Activated CD4-positive, alpha-beta T cell treated with anti-CD3 and anti-CD28 coated beads for 48 hours (primary cell): ENCODE results near the gene CCNYL1.
"Not testable (repeated sequence)": the region's sequence is repeated elsewhere in the genome, so short reads cannot be mapped to it uniquely, and the experiment has no call there.

Source experiments
- DNase-seq: peaks from one replicate; pipeline ENCODE4 v3.0.0-alpha.2; 2020

CCNYL1 gene

DNA sequence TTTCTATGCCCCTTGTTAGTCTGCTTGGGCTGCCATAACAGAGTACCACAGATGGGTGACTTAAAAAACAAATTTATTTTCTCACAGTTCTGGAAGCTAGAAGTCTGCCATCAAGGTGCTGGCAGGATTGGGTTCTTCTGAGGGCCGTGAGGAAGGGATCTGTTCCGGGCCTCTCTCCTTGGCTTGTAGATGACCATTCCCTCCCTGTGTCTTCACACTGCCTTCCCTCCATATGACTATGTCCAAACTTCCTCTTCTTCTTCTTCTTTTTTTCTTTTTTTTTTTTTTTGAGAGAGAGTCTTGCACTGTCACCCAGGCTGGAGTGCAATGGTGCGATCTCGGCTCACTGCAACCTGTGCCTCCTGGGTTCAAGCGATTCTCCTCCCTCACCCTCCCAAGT is 13.1 kb upstream of the CCNYL1 start:
- DNase-seq: no peak

DNA sequence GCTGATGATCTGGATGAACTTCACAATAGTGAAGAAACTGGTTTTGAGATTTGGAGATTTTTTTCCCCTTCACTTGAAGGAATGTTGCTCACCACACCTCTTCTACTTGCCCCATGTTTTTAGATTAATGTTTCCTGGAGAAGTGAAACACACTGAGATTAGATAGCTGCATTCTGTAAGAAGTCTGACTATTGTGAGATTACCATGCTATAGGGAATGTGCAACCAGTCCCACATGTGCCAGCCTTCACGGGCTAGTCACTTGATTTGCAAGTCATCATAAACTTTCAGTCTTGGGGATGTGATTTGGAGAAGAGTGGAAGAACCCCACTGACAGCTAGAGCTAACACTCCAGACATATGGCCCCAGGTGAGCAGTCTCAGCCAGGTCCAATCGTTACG is 7.4 kb upstream of the CCNYL1 start:
- no peak for DNase-seq

DNA sequence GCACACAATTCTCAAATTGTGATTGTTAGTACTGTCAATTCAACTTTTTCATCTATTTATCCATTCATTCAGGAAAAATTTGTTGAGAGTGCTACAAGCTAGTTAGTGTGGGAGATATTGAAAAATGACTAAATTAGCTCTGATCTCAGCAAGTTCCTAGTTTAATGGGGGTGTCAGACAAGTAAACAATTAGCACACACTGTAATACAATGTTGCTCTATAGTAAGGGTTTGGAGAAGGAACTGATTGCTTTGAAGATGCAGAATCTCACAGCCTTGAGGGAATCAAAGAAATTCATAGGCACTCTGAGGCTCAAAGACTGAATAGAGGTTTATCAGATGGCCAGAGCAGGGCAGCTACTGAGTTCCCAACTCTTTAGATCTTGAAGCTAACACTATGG is 6.8 kb upstream of the CCNYL1 start:
- DNase-seq: no peak

DNA sequence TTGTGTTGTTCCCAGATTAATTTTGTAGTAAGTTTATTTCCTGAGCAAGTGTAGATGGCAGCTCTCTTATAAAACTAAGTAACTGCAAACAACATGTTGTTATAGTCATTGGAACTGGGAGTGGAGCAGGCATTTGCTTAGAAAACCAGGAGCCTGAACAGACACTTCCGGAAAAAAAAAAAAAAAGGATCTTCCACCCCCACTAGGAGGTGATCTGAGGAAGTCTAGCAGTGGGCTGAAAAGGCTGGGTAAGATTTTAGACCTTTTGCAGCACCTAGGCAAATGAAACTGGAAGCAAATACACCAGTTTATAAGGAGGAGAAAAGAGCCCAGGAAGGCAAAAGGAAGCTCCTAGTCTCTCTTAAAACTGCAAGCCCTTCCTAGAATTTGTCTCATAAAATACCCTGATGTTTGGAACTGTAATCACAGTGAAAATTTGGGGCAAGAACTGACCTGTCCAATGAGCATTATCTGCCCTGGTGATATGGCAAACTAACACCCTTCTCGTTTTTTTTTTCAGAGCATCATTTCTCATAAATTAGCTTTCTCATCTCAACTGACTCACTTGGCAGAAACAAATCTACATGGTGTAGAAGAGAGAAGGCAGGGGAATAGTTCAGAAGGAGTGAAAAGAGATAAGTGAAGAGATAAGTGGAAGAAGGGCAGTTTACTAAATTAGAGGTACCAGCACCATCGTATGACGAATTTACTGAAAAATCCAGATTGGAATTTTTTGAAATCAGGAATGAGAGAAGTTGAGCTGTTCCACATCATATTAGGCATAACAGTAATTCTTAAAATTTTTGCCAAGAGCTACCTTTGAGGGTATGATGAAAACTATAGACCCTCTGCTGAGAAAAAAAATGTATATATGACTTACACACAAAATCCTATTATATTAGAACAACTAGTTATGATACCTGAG is 4.2 kb upstream of the CCNYL1 start:
- DNase-seq: no peak

DNA sequence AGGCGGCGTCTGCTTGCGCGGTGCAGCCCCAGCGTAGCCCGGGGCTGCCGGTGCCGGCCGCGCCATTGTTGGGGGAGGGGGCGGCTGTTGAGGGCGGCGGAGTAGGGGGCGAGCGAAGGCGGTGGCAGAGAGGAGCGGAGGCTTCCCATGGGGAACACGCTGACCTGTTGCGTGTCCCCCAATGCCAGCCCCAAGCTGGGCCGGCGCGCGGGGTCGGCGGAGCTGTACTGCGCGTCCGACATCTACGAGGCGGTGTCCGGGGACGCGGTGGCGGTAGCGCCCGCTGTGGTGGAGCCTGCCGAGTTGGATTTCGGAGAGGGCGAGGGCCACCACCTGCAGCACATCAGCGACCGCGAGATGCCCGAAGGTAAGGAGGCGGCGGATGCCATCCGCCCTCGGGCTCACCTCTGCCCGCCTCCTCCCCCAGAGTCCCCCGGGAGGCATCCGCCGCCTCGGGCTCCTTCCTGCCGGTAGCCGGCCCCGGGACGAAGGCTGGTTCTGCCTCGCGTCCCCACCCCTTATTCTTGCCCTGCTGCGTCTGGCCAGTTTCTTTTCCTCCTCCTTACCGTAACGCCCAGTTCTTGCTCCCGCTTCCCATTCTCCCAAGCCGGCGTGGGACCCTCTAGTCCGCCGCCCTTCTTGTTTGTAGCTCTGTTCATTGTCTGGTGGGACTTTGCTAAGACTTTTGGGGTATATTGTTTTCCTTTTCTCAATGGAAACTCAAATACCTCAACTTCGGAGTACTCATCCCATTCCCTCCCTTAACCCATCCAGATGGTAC is 500 bp downstream of the CCNYL1 start:
- DNase-seq: peak; percentile 64

DNA sequence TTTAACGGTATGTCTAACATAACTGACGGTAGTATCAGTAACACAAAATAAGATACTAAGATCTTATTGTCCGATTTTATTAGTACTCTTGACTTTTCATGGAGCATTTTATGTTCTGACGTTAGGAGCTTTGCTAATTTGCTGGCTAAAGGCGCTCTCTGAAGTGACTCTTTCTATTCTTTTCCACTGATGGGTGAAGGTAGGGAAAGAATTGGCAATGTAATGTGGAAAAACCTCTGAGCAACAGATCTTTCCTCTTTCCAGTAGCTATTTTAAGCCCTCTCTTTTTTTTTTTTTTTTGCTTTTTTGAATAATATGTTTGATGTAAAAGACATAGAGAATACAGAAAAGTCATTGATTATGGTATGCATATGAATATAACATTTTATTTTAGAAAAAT is 4.6 kb downstream of the CCNYL1 start:
- no peak for DNase-seq

DNA sequence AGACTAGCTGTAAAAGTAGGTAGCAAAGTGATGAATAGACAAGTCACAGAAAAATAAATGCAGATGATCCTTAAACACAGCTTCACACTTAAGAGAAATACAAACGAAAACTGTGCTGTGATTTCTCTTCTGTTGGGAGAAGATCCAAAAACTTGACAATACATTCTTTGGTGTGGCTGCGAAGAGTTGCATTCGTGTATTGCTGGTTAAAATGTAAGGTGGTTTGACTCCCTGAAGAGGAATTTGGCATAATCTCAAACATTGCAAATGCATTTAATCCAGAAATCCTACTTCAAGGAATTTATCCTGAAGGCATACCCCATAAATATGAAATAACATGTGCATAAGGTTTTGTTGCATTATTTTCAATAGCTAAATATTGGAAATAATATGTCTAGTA is 7.1 kb downstream of the CCNYL1 start:
- no peak for DNase-seq

DNA sequence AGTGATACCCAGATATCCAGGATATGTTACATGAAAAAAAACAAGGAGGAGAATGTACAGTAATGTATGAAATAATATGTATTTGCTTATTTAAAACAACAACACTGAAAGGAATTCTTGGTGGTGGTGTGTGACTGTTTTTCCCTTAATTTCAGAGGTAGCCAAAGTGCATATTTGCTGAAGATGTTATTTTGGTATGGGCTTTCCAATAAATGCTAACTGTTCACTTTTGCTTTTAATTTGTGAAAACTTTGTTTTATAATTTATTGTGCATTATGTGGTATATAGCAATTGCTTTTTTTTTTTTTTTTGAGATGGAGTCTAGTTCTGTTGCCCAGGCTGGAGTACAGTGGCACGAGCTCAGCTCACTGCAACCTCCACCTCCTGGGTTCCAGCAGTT is 7.6 kb downstream of the CCNYL1 start:
- no peak for DNase-seq

DNA sequence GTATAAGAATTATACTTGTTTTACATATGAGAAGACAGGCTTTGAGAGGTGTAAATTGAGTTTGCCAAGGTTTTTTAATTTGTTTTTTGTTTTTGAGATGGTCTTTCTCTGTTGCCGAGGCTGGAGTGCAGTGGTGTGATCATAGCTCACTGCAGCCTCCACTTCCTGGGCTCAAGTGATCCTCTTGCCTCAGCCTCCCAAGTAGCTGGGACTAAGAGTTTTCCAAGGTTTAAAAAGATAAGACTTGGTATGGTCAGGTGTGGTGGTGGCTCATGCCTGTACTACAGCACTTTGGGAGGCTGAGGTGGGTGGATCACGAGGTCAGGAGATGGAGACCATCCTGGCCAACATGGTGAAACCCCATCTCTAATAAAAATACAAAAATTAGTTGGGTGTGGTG is 8.2 kb downstream of the CCNYL1 start:
- DNase-seq: not testable (repeated sequence)

DNA sequence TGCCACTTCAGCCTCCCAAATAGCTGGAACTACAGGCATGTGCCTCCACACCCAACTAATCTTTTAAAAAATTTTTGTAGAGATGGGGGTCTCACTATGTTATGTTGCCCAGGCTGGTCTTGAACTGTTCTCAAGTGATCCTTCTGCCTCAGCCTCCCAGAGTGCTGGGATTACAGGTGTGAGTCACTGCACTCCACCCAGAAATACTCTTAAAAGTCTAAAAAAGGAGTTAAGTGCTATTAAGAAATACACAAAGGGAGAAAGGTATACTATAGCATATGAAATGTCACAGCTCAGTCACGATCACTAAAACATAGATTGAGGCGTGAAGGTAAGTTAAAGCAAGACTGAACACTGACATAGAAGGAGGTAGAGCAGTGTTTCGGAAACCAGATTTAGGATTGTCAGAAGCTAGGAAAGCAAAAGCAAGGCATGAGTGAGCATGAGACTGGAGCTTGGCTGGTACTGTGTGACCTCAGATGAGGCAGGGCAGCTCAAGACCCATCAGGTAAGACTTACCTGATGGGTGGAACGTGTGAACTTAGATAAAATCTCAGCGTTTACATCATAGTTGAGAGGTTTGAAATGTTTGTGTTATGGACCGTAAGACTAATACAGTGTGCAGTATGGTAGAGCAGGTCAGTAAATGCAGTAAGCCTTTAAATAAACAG is 9.2 kb downstream of the CCNYL1 start:
- DNase-seq: no peak

DNA sequence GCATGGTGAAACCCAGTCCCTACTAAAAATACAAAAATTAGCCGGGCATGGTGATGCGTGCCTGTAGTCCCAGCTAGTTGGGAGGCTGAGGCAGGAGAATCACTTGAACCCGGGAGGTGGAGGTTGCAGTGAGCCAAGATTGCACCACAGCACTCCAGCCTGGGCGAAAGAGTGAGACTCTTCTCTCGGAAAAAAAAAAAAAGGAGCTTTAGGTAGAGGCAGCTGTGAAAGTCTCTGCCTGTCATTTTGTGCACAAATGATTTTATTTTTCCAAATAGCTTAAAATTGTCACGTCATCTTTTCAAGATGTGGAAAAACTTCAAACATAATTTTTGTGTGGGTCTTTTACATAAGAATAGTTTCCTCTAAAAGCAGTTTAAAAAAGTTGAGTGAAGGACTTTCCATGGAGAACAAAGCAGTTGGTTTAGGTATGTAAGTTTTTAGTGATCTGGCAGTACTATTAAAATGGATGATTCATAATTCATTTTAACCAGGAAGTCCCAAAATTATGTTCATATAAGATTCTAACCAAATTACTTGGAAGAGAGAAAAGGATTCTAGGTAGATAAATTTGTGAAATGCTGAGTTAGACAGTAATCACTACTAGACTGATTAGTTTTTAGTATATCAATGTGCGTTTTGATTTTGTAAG is 11.5 kb downstream of the CCNYL1 start:
- no peak for DNase-seq

DNA sequence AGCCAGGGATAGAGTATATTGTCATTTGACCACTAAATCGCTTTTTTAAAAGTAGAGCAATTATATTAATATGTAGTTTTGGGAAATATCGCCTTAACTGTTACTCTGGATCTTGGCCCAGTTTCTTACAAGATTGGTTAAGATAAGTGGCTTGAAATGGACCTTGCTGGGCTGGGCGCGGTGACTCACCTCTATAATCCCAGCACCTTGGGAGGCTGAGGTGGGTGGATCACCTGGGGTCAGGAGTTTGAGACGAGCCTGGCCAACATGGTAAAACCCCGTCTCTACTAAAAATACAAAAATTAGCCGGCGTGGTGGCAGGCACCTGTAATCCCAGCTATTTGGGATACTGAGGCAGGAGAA is 12.0 kb downstream of the CCNYL1 start:
- DNase-seq: not testable (repeated sequence)

DNA sequence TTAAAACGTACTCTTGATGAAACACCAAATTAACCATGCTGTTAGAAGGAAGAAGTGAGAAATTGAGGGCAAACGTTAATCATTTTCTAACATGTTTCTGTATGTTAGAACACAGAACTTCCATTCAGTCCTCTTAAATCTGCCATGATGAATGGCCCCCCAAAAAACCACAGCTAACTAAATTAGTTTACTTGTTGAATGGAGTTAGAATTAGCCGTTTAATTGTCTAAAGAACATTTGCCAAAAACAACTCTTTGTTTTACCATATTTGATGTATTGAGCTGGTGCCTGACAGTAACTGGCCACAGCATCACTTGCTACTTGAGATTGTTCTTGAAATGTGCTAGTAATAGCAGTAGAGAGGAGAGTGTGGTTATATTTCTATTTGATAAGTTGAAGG is 12.7 kb downstream of the CCNYL1 start:
- no peak for DNase-seq

DNA sequence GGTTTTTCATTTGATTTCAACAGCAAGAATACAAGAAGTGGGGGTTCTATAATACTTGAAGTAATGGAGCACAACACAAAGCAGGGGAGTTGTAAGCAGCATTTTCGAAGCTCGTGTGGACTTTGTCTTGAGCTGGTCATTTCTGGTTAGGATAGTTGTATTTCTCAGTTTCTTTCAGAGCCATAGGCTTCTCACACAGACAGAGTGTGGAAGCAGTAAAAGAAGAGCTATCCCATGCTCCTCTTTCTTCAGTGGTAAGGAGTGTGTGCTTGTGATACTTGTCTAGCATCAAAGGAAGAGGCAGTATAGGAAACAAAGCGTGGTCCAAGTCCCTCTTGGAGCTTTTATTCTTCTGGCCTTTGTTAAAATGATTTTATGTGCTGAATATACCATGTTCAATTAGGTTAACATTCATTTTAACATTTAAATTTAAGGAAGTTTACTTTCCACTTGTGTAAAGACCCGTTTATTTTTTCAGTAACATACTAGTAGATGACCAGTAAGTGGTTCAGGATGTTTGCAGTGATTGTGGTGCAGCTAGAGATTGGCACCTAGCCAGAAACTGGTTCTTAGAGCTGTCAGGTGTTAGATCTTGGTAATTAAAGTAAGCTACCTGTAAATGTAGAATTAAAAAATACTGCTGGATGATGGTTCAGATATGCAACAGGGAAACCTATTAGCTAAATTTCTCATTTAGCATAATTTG is 14.6 kb downstream of the CCNYL1 start:
- DNase-seq: no peak

DNA sequence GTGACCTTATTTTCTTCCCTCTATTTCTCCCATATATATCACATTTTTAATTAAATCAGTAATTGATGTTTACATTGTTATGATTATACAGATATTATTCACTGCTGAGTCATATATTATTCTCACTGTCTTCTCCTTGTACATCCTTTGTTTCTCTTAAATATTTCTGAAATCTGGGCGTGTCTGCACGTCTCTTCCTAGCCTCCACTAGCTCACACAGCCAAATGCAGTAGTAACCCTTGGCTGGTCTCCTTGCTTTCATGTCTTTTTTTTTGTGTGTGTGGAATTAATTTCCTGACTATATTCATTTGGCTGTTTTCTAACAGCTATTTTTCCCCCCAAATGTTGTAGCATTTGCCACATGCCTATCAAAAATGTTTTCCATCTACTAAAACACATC is 15.8 kb downstream of the CCNYL1 start:
- DNase-seq: no peak

DNA sequence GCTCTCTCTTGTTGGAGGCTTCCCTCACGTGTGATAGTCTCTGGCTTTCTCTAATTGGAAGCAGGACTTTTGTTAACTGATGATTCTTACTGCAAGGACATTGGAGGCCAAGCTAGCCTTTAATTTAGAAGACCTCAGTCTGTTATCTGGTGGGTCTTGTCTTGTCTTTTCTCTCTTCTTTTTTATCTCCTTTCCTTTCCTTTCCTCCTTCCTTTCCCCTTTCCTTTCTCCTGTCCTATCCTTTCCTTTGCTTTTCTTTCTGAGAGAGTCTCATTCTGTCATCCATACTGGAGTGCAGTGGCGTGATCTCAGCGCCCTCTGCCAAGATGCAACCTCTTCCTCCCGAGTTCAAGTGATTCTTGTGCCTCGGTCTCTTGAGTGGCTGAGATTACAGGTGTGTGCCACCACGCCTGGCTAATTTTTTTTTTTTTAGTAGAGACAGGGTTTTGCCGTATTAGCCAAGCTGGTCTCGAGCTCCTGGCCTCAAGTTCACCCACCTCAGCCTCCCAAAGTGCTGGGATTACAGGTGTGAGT is 18.1 kb downstream of the CCNYL1 start:
- no peak for DNase-seq

DNA sequence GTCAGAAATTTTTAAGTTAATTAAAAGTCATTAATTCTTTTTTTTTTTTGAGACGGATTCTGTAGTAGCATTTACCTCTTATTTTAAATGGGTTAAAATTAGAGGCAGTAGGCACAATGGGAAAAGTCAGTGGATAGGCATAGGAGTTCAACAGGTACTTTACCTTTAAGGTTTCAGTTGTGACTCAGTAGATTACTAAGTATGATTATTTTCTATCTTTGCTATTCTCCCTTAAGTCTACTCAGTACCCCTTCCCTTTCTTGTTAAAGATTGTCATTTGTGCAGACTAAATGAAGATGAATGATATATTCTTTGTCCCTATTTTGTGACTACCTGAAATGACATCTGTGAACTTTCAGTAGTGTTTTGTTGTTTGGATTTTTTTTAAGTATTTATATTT is 19.7 kb downstream of the CCNYL1 start:
- DNase-seq: no peak

DNA sequence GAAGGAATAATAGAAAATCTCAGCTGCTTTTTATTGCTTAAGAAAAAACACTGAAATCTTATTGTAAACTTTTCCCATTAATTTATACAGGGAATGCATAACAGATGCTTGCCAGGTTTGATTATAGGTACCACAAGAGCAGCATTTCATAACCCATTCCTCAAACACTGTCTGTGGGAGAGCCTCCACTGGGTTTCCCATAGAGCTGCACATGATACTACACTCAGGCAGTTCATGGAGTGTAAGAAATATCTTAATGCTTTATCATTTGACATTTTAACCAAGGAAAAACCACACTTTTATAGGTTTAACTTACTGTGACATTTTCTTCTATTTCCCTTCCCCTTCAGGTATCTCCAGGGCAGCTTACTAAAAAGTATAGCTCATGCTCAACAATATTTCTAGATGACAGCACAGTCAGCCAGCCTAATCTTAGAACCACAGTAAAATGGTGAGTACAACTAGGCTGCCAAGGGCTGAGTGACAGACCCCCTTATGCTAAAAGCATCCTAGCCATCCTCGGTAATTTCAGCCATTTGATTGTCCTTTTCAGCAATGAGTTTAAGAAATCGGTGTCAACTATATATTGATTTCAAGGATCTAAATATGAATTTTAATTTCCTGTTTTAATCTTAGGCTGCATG is 22.3 kb downstream of the CCNYL1 start:
- DNase-seq: no peak

DNA sequence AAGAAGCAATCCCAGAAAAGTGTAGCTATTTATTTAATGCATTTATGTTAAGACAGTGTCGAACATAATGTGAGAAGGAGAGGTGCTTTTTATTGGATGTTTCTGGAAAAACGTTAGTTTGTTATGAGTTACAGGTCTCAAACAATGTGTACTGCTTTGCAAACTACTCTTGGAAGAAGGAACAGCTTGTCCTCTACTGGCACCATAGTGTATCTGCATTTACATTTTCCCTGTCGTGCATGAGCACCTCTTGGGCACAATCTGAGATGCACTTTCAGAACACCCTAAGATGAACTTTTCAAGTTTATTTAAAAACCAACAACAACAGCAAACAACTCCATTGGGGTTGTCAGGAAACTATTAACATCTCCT is 22.8 kb downstream of the CCNYL1 start:
- DNase-seq: no peak

DNA sequence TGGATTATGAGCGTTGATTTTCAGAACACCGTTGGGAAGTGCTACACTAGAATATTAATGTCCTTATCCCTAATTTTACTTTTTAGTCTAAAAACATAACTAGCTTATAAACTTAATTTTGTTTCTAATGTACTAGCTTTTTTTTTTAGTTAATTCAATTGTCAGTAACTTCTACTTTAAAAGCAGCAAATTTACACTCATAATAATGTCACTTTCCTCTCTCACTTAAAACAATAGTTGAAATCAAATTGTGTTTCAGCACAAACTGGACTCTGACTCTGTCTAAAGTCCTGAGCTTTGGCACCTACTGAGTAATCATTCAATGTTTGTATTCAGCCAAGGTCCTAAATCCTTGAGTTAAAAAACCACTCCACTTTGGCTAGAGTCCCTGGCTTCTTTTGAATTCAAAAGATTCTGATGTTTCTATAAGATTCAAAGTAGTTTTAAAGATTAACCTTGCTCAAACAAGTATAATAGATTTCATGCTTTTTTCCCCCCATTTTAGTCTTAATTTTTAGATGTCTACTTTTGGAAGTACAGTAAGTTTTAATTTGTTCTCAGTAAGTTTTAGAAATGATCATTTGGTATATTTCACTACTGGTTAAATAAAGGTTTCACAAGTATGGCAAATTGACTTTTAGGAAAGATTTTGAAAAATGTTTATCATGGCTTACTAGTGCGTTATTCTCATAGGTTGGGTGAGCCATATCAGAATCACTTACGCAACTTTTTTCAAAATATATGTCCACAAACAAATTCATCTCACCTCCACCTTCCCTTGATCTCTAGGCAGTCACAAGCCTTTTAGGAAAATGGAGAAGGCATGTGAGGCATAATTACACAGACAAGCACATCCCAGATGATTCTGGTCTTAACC is 23.4 kb downstream of the CCNYL1 start:
- no peak for DNase-seq

DNA sequence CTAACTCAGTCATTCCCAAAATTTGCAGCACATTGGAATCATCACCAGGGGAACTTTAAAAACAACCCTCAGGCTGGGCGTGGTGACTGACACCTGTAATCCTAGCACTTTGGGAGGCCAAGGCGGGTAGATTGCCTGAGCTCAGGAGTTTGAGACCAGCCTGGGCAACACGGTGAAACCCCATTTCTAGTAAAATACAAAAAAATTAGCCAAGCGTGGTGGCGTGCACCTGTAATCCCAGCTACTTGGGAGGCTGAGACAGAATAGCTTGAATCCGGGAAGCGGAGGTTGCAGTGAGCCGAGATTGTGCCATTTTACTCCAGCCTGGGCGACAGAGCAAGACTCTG is 24.0 kb downstream of the CCNYL1 start:
- DNase-seq: not testable (repeated sequence)
